Muscle layer of colon (tissue), 2 donors: Measurements from ENCODE around the gene F2RL3.

Experiments used
- H3K27ac ChIP-seq: one replicate; pipeline ENCODE4 v1.7.0; 2013; ENCODE audit warnings: low read depth, mild to moderate bottlenecking, low read length, moderate library complexity
- H3K27me3 ChIP-seq, 2 donors: one replicate each; pipeline ENCODE4 v1.7.0; 2013; ENCODE audit warnings: low read length in 2 of 2, mild to moderate bottlenecking in 2 of 2; ENCODE audit not compliant: insufficient read depth in 2 of 2, control insufficient read depth in 1 of 2
- H3K36me3 ChIP-seq: one replicate; pipeline ENCODE4 v1.7.0; 2013; ENCODE audit warnings: mild to moderate bottlenecking, low read length; ENCODE audit not compliant: insufficient read depth
- H3K4me1 ChIP-seq: one replicate; pipeline ENCODE4 v1.7.0; 2013; ENCODE audit warnings: mild to moderate bottlenecking, low read length; ENCODE audit not compliant: insufficient read depth
- H3K4me3 ChIP-seq, 2 donors: one replicate each; pipeline ENCODE4 v1.7.0; 2013; ENCODE audit warnings: low read length in 2 of 2, low read depth in 1 of 2, mild to moderate bottlenecking in 1 of 2, moderate library complexity in 1 of 2
- H3K9ac ChIP-seq: one replicate; pipeline ENCODE4 v1.7.0; 2013; ENCODE audit warnings: low read length
- H3K9me3 ChIP-seq: one replicate; pipeline ENCODE4 v1.7.0; 2013; ENCODE audit warnings: mild to moderate bottlenecking, low read length
- donor health status: abdominal sarcoma.
- donor health status: Adenocarcinoma of cecum.

Gene F2RL3

DNA sequence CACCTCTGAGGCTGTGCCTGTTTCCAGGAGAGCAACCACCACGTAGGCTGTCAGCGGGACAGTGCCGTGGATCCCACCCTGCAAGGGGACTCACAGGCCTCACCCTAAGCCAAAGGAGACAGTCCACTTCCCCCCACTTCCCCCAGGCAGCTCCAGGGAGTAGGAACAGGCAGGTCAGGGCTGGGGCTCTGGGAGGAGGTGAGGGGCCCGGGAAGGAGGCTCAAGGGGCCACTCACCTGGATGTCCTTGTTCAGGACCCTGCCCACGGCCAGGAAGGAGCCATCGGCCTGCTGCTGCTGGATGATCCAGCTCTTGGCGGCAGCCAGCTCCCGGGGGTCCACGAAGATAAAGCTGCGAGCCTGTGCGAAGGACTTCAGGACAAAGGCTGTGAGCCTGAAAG is 25.6 kb downstream of the F2RL3 start:
- no peak overlapping the region for H3K27ac ChIP-seq
- peaks cover 10% of the 10 kb centered on the region for H3K9me3 ChIP-seq

DNA sequence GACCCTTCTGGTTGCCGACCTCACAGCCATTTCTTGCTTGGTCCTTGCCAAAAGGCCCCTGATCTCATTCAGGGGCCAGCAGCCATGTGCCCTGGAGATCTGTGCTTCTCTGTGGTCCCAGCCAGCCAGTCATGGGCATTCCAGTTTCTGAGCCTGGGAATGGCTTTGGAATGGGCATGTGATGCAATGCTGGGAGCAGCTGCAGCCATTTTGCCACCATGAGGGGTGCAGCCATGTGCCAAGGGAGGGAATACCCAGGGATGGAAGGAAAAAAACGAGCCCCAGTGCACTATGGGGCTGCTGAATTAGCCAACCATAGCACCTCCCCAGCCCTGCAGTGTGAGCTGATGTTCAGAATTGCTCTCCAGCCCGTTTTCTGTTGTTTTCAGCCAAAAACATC is 26.3 kb downstream of the F2RL3 start:
- Histone ChIP-seq H3K4me1 (no peaks in the 10 kb centered on the region), H3K27ac (no peak overlapping the region), H3K9ac (no peak overlapping the region), H3K9me3 (peaks cover 10% of the 10 kb centered on the region), H3K27me3 (no peaks in the 10 kb centered on the region), H3K36me3 (no peaks in the 10 kb centered on the region), H3K4me3 (no peak overlapping the region)

More for the DNA sequence above, 25.6 kb downstream of the F2RL3 start:
- Histone ChIP-seq H3K9ac (no peak overlapping the region), H3K4me3 (no peak overlapping the region), H3K4me1 (no peaks in the 10 kb centered on the region), H3K36me3 (no peaks in the 10 kb centered on the region), H3K27me3 (no peaks in the 10 kb centered on the region)

DNA sequence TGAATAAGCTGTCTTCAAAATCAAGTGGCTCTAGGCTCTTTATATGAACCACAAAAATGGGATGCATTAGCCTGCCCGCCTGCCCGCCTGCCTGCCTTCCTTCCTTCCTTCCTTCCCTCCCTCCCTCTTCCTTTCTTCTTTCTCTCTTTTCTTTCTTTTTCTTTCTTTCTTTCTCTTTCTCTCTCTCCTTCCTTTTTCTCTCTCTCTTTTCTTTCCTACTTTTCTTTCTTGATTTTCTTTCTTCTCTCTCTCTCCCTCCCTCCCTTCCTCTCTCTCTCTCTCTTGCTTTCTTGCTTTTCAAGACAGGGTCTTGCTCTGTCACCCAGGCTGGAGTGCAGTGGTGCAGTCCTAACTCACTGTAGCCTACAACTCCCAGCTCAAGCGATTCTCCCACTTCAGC is 26.9 kb downstream of the F2RL3 start:
- Histone ChIP-seq H3K27me3 (no peaks in the 10 kb centered on the region), H3K4me3 (no peak overlapping the region), H3K9ac (no peak overlapping the region), H3K36me3 (no peaks in the 10 kb centered on the region), H3K4me1 (no peaks in the 10 kb centered on the region), H3K9me3 (peaks cover 10% of the 10 kb centered on the region), H3K27ac (no peak overlapping the region)

GRCh38 chr19:16917401-16917800 is 28.6 kb downstream of the F2RL3 start:
- peaks cover 10% of the 10 kb centered on the region for H3K9me3 ChIP-seq
- no peak overlapping the region for H3K4me3 ChIP-seq
- H3K27ac ChIP-seq, result no peak overlapping the region
- no peaks in the 10 kb centered on the region for H3K27me3 ChIP-seq
- H3K4me1 ChIP-seq, result no peaks in the 10 kb centered on the region
- no peak overlapping the region for H3K9ac ChIP-seq
- H3K36me3 ChIP-seq, result no peaks in the 10 kb centered on the region

DNA sequence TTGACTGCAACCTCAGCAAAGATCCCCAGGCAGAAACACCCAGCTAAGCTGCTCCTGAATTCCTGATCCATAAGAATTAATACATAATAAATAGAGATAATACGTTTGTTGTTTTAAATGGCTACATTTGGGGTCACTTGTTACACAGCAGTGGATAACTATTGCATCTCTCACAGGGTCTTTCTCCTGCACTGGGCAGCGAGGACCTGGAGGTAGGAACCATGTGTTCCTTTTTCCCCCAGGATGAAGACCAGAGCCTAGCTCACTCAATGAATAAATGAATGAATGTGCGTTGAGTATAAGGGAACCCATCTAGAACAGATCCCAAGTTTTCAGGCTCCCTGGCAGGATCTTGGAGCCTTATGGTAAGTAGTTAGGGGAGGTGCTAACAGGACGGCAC is 30.7 kb downstream of the F2RL3 start:
- H3K9me3 ChIP-seq, result no peaks in the 10 kb centered on the region
- H3K27me3 ChIP-seq, result no peaks in the 10 kb centered on the region
- H3K4me3 ChIP-seq, result no peak overlapping the region
- no peaks in the 10 kb centered on the region for H3K4me1 ChIP-seq
- H3K27ac ChIP-seq, result no peak overlapping the region
- H3K36me3 ChIP-seq, result no peaks in the 10 kb centered on the region
- no peak overlapping the region for H3K9ac ChIP-seq

DNA sequence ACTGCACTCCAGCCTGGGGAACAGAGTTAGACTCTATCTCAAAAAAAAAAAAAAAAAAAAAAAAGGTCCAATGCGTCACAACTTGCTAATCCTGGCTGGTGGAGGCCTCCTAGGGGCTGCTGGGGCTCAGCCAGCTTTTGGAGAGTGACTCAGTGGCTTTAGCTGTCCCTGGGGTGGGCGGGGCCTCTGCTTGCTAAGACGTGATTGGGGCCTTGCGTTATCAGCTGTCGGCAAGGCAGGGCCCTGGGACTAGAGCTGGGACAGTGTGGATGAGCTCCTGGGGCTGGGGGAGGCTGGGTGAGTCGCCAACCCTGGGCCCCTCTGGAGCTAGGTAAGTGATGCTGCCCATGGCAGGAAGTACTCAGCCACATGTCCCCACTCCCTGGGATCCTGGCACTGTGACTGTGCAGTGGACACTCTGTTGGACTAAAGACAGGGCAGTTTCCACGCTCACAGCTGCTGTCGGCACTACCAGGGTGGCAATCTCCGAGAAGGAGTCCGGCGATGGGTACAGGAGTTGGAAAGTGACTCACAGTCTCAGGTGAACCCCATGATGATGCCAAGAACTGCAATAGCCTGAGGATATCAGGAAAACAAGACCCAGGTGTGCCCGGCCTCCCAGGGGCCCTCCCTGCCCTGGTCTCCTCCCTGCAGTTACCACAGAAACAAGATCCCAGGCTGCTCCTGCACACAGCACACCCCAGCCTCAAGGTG is 32.2 kb downstream of the F2RL3 start:
- H3K36me3 ChIP-seq, result no peaks in the 10 kb centered on the region
- H3K9ac ChIP-seq, result no peak overlapping the region
- no peaks in the 10 kb centered on the region for H3K4me1 ChIP-seq
- H3K27me3 ChIP-seq, result no peaks in the 10 kb centered on the region
- H3K9me3 ChIP-seq, result no peaks in the 10 kb centered on the region
- H3K27ac ChIP-seq, result no peak overlapping the region
- no peak overlapping the region for H3K4me3 ChIP-seq

DNA sequence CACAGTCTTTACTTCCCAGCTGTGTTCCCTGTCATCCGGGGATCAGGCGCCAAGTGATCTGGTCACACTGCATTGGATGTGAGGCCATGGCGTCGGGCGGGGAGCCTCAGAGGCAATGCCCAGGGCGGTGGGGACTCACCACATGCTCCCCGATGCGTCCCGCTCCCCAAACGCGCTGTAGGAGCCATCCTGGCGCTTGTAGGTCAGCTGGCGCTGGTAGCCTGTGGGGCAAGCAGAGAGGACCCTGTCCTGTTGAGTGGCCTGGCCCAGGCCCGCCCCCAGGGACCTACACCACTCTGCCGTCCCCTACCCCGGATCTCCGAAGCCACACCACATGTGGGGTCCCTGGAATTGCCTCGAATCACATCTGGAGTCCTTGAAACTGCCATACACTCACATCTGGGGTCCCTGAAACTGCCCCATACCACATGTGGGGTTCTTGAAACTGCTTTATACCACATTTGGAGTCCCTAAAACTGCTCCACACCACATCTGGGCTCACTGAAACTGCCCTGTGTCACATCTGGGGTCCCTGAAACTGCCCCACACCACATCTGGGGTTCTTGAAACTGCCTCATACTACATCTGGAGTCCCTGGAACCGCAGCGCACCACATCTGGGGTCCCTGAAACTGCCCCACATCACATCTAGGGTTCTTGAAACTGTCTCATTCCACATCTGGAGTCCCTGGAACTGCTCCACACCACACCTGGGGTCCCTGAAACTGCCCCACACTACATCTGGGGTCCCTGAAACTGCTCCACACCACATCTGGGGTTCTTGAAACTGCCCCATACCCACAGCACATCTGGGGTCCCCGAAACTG is 33.2 kb downstream of the F2RL3 start:
- Histone ChIP-seq H3K27me3 (no peaks in the 10 kb centered on the region), H3K9ac (no peak overlapping the region), H3K9me3 (no peaks in the 10 kb centered on the region), H3K36me3 (no peaks in the 10 kb centered on the region), H3K4me3 (no peak overlapping the region), H3K27ac (no peak overlapping the region), H3K4me1 (no peaks in the 10 kb centered on the region)

GRCh38 chr19:16922592-16922934 is 33.8 kb downstream of the F2RL3 start:
- H3K9me3 ChIP-seq, result no peaks in the 10 kb centered on the region
- H3K4me3 ChIP-seq, result no peak overlapping the region
- H3K9ac ChIP-seq, result no peak overlapping the region
- no peaks in the 10 kb centered on the region for H3K36me3 ChIP-seq
- H3K4me1 ChIP-seq, result no peaks in the 10 kb centered on the region
- H3K27me3 ChIP-seq, result no peaks in the 10 kb centered on the region
- H3K27ac ChIP-seq, result no peak overlapping the region

DNA sequence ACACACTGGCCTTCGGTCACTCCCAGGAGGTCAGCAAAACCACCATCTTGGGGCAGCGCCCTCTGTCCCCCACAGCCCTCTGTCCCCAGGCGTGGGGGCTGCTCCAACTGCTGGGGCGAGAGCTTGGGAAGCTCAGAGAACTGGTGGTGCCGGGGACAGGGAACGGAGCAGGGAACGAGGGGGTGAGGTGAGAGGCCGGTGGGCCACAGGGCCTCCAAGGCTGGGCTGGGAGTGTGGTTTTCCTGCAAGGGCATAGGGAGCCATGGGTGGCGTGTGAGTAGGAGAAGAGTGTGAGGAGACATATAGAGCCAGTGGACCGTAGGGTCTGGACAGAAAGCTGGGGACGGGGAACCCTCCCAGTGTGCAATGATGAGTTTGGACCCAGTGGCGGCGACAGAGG is 34.1 kb downstream of the F2RL3 start:
- Histone ChIP-seq H3K4me3 (no peak overlapping the region), H3K9me3 (no peaks in the 10 kb centered on the region), H3K4me1 (no peaks in the 10 kb centered on the region), H3K27me3 (no peaks in the 10 kb centered on the region), H3K36me3 (no peaks in the 10 kb centered on the region), H3K9ac (no peak overlapping the region), H3K27ac (no peak overlapping the region)

DNA sequence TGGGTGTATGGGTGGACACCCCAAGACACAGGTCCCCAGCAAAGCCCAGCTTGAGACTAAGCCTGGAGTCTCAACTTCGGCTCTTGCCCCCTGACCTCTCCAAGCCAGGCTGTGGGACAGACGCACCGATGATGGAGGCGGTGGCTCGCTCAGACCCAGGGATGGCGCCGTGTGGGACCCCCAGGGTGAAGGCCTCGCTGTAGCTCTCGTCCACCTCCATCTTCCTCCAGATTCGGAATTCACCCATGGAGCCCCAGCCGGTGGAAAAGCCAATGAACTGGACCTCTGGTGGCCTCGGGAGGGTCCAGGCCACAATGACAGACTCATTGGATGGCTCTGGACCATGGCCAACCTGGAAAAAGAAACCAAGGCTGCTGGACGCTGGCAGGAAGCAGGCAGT is 39.1 kb downstream of the F2RL3 start:
- H3K27me3 ChIP-seq, result no peaks in the 10 kb centered on the region
- no peaks in the 10 kb centered on the region for H3K9me3 ChIP-seq
- H3K27ac ChIP-seq, result no peak overlapping the region
- no peak overlapping the region for H3K9ac ChIP-seq
- H3K36me3 ChIP-seq, result no peaks in the 10 kb centered on the region
- H3K4me1 ChIP-seq, result no peaks in the 10 kb centered on the region
- no peak overlapping the region for H3K4me3 ChIP-seq

GRCh38 chr19:16928351-16928750 is 39.6 kb downstream of the F2RL3 start:
- no peaks in the 10 kb centered on the region for H3K9me3 ChIP-seq
- H3K9ac ChIP-seq, result no peak overlapping the region
- H3K27ac ChIP-seq, result no peak overlapping the region
- H3K36me3 ChIP-seq, result no peaks in the 10 kb centered on the region
- H3K27me3 ChIP-seq, result no peaks in the 10 kb centered on the region
- no peak overlapping the region for H3K4me3 ChIP-seq
- no peaks in the 10 kb centered on the region for H3K4me1 ChIP-seq

GRCh38 chr19:16928916-16929315 is 40.1 kb downstream of the F2RL3 start:
- Histone ChIP-seq H3K27ac (no peak overlapping the region), H3K27me3 (no peaks in the 10 kb centered on the region), H3K36me3 (no peaks in the 10 kb centered on the region), H3K4me1 (no peaks in the 10 kb centered on the region), H3K9ac (no peak overlapping the region), H3K9me3 (no peaks in the 10 kb centered on the region), H3K4me3 (no peak overlapping the region)
